ENCODE measurements around the gene ZNF423.
"Not testable (repeated sequence)": the region's sequence is repeated elsewhere in the genome, so short reads cannot be mapped to it uniquely, and the experiment has no call there.

Gene ZNF423

DNA sequence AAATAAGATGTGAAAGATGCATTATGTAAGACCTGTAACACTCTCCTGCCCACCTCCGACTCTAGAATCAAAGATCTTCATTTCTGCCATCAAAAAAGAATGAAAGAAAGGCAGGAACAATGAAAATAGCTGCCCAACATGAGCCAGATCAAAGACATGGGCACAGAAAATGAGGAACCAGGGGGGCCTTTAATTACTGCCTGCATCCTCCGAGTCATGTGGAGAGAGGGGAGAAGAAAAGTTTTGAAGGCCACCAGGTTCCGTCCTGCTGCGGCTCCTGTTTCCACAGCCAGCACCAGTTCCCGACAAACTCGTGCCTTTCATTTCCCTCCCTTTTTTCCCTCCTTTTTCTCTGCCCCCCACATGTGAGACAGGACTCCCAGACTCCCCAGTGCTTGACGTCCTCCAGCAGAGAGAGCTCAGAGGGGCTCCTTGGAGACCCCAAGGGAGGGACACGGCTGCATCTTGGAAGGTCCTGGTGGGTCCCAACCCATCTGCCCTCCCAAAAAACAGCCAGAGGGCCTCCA, 168.4 kb downstream of the ZNF423 start:
- DNase-seq, result no peak

- no peak for DNase-seq
Observed at GRCh38 chr16:49684696-49685095, 171.2 kb downstream of the ZNF423 start.

DNA sequence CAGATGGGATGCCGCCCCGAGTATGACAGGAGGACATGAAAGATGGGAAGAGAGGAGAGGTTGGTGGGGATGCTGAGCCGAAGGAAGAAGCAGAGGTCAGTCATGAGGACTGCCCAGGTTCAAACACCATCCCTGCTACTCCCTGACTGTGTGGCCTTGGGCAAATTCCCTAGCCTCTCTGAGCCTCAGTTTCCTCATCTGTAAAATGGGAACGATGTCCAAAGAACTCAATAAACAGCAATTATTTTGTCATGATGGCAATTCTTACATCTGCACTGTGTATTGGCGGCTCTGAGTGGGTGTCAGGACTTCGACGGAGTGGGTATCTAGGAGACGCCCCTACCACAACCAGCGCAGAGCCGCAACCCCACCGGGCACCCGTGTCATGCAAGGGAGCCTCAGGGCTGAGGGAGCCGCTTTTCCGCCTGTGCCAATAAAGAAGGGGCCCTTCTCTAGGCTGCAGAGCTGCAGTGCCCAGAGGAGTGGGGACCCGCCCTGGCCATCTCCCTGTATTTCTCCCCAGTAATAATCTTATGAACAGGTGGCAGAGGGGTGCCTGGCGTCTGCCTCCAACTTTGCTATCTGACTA, 173.2 kb downstream of the ZNF423 start:
- DNase-seq, result no peak

GRCh38 chr16:49681217-49681883, 174.6 kb downstream of the ZNF423 start:
- DNase-seq, result no peak

DNA sequence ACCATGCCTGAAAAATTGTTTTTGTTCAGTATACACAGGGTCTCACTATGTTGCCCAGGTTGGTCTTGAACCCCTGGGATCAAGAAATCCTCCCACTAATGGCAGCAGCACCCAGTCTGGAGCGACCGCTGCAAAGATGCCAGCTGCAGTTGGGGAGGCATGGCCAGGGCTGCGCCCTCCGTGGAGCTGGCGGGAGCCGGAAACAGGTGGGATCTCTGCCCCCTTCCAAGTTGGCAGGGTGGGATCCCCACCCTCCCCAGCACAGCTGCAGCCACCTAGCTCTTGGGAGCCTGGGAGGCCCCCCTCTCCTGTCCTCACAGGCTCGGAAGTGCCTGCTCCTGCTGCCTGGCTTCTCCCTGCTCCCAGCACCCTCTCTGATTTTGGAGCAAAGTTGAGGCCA, 176.8 kb downstream of the ZNF423 start:
- DNase-seq, result no peak

DNA sequence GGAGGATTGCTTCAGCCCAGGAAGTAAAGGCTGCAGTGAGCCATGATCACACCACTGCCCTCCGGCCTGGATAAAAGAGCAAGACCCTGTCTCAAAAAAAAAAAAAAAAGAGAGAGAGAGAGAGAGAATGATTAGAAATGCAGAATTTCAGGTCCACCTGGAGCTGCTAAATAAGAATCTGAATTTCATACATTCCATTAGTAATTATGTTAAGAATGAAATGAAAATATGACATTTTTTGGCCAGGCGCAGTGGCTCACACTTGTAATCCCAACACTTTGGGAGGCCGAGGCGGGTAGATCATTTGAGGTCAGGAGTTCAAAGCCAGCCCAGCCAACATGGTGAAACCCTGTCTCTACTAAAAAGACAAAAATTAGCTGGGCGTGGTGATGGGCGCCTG, 178.3 kb downstream of the ZNF423 start:
- not testable (repeated sequence) for DNase-seq

GRCh38 chr16:49675413-49675812, 180.5 kb downstream of the ZNF423 start:
- DNase-seq, result no peak

DNA sequence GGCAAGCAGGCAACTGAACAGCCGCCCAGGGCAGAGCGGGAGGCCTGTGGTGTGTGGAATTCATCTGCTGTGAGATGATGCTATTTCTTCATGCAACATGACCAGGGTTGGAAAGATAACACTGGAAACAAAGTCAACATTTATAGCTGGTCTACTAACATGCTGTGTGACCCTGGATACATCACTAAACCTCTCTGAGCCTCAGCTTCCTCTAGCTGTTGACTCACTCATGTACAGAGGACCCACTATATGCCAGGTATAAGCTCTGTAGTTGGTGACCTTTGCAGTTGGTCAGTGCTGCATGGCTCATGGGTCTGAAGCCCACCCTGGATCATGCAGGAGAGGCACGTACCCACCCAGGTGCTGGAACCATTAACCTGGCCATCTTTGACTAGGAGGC, 180.9 kb downstream of the ZNF423 start:
- no peak for DNase-seq

DNA sequence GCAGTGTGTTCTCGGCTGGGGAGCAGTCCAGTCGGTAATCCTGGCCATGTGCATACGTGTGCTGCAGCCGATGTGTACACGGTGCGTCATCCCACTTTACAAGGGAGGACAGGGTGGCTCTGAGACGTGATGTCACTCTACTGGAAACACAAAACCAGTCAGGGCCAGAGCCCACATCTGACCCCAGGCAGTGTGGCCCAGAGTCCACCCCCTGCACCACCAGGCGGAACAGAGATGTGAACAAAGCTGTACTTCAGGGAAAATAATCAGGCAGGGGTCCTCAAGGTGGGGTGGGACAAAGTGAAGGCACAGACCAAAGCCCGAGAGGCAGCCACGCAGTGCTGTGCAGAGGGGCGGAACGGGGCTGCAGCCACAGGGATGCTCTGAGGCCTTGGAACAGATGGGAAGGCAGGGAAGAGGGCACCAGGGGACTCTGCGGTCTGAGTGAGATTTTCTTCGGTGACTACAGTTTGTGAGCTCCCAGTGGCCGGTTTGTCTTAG, 181.5 kb downstream of the ZNF423 start:
- DNase-seq, result no peak

GRCh38 chr16:49673442-49673841, 182.5 kb downstream of the ZNF423 start:
- DNase-seq, result no peak

- DNase-seq, result no peak
Observed at GRCh38 chr16:49672753-49673152, 183.2 kb downstream of the ZNF423 start.

DNA sequence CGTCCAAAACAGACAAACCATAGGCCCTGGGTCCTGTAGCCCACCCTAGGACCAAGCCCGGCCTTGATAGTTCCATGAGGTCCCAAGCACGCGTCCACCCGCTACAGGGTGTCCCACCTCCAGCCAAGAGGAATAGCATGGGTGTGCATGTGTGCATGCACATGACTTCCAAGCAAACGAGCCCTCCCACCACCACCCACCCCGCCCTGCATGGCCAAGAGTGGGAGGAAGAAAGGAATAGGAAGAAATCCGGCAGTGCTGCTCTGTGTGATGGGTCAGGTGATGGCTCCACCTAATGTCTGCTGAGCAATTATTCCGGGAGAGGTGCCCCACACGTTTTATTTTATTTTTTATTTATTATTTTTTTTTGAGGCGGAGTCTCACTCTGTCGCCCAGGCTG, 184.6 kb downstream of the ZNF423 start:
- DNase-seq, result no peak

- DNase-seq, result no peak
Observed at GRCh38 chr16:49670627-49671026, 185.3 kb downstream of the ZNF423 start.

- DNase-seq, result no peak
Observed at GRCh38 chr16:49665482-49666230, 190.3 kb downstream of the ZNF423 start.

DNA sequence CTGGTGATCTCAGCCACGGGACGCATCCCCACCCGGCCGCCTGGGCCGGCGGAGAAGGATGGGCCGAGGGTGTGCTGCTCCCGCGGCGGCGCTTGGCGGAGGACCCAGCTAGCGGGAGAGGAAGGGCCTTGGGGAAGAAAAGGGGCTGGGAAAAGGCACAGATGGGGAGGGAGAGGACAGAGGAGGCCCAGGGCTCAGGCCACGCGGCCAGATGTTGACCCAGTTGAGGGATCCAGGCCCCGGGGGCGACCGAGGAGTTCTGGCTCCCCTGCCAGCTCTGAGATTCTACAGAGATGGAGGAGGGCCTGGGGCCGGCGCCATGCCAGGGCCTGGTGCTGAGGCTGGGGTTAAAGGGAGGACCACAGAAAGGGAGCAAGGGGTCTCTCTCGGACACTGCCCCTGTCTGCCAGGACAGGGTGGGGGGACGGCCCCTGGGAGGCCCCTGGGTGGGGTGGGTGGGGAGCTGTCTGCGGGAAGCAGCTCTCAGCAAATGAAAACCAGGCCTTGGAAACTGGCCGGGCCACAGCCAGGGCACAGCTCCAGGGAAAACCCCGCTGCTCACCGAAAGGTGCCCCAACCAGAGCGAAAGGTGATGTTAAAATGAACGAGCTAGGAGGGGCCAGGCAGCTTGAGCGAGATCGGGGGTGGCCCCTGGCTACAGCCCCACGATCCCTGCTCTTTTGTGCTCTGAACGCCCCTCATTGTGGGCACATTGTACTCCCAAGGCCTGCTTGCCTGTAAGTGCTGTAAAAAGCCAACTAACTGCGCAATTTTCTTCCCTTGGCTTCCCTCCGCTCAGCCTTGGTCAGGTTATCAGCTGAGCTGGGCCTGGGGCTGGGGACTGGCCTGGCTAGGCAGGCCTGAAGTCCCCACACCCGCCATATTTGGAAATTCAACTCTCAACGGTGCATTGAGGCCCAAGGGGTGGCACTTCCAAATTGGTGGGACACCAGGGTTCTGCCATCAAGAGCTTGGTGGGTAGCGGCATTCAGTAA, 191.4 kb downstream of the ZNF423 start:
- DNase-seq, result no peak

GRCh38 chr16:49663081-49664065, 192.5 kb downstream of the ZNF423 start:
- no peak for DNase-seq

DNA sequence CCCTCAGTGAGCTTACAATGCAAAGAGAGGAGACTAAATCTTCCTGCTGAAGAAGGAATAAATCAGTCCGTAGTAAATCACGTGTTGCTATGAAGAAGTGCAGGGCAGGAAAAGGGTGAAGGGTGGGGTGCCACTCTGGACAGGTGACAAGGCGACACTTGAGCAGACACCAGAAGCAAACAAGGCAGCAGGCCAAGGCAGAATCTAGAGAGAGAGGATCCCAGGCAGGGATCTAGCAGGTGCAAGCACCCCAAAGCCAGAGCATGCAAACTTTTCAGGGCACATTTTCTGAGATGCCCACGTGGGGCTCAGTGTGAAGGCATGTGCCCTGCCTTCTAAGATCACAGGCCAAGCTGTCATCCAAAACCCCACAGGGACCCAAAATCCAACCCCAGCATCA, 193.3 kb downstream of the ZNF423 start:
- no peak for DNase-seq

DNA sequence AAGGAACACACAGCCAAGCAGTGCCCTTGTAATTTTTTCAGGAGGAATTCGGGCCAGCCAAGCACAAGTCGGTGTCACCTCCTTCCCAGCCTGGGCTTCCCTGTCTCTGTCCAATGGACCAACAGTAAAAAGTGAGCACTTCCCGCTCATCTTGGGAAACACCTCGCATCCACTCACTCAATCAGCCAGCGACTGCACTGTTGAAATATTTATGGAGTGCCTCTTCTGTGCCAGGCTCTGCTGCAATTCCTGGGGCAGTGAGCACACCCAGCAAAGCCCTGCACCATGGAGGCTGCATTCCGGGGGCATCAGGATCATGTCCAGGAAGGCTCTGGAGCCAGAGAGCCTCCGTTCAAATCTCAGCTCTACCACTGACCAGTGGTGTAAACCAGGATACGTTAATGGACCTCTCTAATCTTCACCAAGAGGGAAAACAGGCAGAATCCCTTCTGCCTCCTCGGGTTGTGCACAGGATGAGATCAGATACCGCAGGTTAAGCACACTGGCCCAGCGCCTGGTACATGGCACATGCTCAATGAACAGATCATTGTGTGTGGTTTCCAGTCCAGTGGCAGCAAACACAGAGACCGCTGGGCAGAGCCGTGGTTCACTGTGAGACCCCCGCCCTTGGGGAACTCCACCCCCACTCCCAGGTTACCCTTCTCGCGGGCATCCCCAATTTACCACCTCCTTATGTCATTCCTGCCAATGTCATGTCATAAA, 194.3 kb downstream of the ZNF423 start:
- DNase-seq, result no peak

GRCh38 chr16:49660626-49661025, 195.3 kb downstream of the ZNF423 start:
- DNase-seq, result no peak

DNA sequence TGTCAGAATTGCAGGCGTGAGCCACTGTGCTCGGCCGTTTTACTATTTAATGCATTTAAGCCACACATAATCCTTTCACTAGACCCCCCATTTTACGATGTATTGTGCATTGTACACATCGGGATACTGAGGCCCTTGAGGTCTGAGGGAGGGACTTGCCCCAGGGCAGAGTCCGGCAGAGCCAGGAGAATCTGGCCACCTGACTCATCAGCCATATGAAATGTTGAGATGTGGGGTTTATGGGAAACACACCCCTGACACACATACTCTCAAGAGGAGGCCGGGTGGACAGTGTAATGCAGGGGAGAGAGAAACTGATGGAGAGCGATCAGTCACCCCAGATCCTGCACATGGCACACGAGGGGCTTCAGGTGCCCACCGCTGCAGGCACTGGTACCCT, 196.6 kb downstream of the ZNF423 start:
- DNase-seq, result no peak

GRCh38 chr16:49658531-49658930, 197.4 kb downstream of the ZNF423 start:
- no peak for DNase-seq

All from activated CD4-positive, CD25-positive, alpha-beta regulatory T cell treated with anti-CD3 and anti-CD28 coated beads, Interleukin-2, amount 50 U/mL, for 72 hours (primary cell).